H9 (cell line): ENCODE results near the gene KRT6C. TPM values are rescaled to one million over a fixed set of nuclear protein-coding genes. Genes with fewer than 3 reads are reported as not detected.

Experiments
- DNase-seq: peaks from one replicate; pipeline ENCODE4 v3.0.0-alpha.2; 2017
- H2AFZ ChIP-seq: one replicate; pipeline ENCODE4 v1.6.1; 2013; ENCODE audit warnings: mild to moderate bottlenecking, low read length, control low read depth, moderate library complexity
- H2AK5ac ChIP-seq: 2 replicates; pipeline ENCODE4 v1.6.1; 2013; ENCODE audit warnings: low read length, control low read depth, mixed read lengths; ENCODE audit not compliant: insufficient read length
- H2BK120ac ChIP-seq: one replicate; pipeline ENCODE4 v1.6.1; 2013; ENCODE audit warnings: low read depth, mild to moderate bottlenecking, low read length, control low read depth, inconsistent platforms; ENCODE audit not compliant: poor library complexity, severe bottlenecking
- H2BK12ac ChIP-seq: 2 replicates; pipeline ENCODE4 v1.6.1; 2013; ENCODE audit warnings: low read length, control low read depth, mixed read lengths, low read depth; ENCODE audit not compliant: insufficient read length
- H2BK15ac ChIP-seq: 2 replicates; pipeline ENCODE4 v1.6.1; 2013; ENCODE audit warnings: low read depth, low read length, control low read depth
- H2BK20ac ChIP-seq: one replicate; pipeline ENCODE4 v1.6.1; 2013; ENCODE audit warnings: low read depth, mild to moderate bottlenecking, low read length, control low read depth, inconsistent platforms; ENCODE audit not compliant: poor library complexity, severe bottlenecking
- H2BK5ac ChIP-seq: 2 replicates; pipeline ENCODE4 v1.6.1; 2013; ENCODE audit warnings: low read length, control low read depth, mixed read lengths; ENCODE audit not compliant: insufficient read length
- H3K14ac ChIP-seq: 2 replicates; pipeline ENCODE4 v1.6.1; 2013; ENCODE audit warnings: low read length, control low read depth; ENCODE audit not compliant: insufficient read depth
- H3K18ac ChIP-seq: 2 replicates; pipeline ENCODE4 v1.6.1; 2013; ENCODE audit warnings: low read depth, mild to moderate bottlenecking, mixed read lengths, low read length, control low read depth; ENCODE audit not compliant: insufficient read length
- H3K23ac ChIP-seq: 2 replicates; pipeline ENCODE4 v1.6.1; 2013; ENCODE audit warnings: low read length, control low read depth, mixed read lengths, low read depth; ENCODE audit not compliant: insufficient read length
- H3K23me2 ChIP-seq: 2 replicates; pipeline ENCODE4 v1.6.1; 2013; ENCODE audit warnings: low read depth, mild to moderate bottlenecking, mixed read lengths, low read length, control low read depth; ENCODE audit not compliant: insufficient read length, poor library complexity, severe bottlenecking
- H3K27ac ChIP-seq: 2 replicates; pipeline ENCODE4 v1.5.1; 2013; ENCODE audit warnings: low read length, control low read depth, mixed read lengths, low read depth; ENCODE audit not compliant: insufficient read length
- H3K27me3 ChIP-seq: 2 replicates; pipeline ENCODE4 v1.6.1; 2013; ENCODE audit warnings: low read length, control low read depth, inconsistent platforms; ENCODE audit not compliant: insufficient read depth
- H3K4ac ChIP-seq: 2 replicates; pipeline ENCODE4 v1.6.1; 2013; ENCODE audit warnings: low read depth, mild to moderate bottlenecking, control low read depth, inconsistent platforms, low read length, moderate library complexity
- H3K4me1 ChIP-seq: 2 replicates; pipeline ENCODE4 v1.6.1; 2013; ENCODE audit warnings: low read length, control low read depth, inconsistent platforms; ENCODE audit not compliant: insufficient read depth
- H3K4me2 ChIP-seq: 2 replicates; pipeline ENCODE4 v1.6.1; 2013; ENCODE audit warnings: low read length, control low read depth, mixed read lengths; ENCODE audit not compliant: insufficient read length, insufficient read depth
- H3K56ac ChIP-seq: 2 replicates; pipeline ENCODE4 v1.6.1; 2013; ENCODE audit warnings: low read depth, mild to moderate bottlenecking, mixed read lengths, low read length, control low read depth; ENCODE audit not compliant: insufficient read length
- H3K79me1 ChIP-seq: 2 replicates; pipeline ENCODE4 v1.6.1; 2013; ENCODE audit warnings: low read depth, mild to moderate bottlenecking, moderate library complexity, low read length, control low read depth, inconsistent platforms; ENCODE audit not compliant: insufficient read depth, poor library complexity, severe bottlenecking
- H3K79me2 ChIP-seq: 2 replicates; pipeline ENCODE4 v1.6.1; 2013; ENCODE audit warnings: low read length, control low read depth, inconsistent platforms; ENCODE audit not compliant: insufficient read depth
- H3K9ac ChIP-seq: 2 replicates; pipeline ENCODE4 v1.6.1; 2013; ENCODE audit warnings: low read length, control low read depth, mixed read lengths; ENCODE audit not compliant: insufficient read length; ENCODE audit errors: extremely low read depth
- H3K9me3 ChIP-seq: one replicate; pipeline ENCODE4 v1.6.1; 2013; ENCODE audit warnings: low read depth, low read length, inconsistent platforms; ENCODE audit not compliant: control insufficient read depth
- H3T11ph ChIP-seq: one replicate; pipeline ENCODE4 v1.6.1; 2013; ENCODE audit warnings: mild to moderate bottlenecking, low read length, control low read depth, inconsistent platforms
- H4K20me1 ChIP-seq: one replicate; pipeline ENCODE4 v1.6.1; 2013; ENCODE audit not compliant: control insufficient read depth, insufficient read length, insufficient read depth
- H4K5ac ChIP-seq: 2 replicates; pipeline ENCODE4 v1.6.1; 2013; ENCODE audit warnings: low read depth, mild to moderate bottlenecking, mixed read lengths, low read length, control low read depth; ENCODE audit not compliant: insufficient read length
- H4K8ac ChIP-seq: replicated peaks from 2 replicates; pipeline ENCODE4 v1.6.1; 2013; ENCODE audit warnings: low read length, control low read depth, mixed read lengths, low read depth; ENCODE audit not compliant: insufficient read length
- H4K91ac ChIP-seq: 2 replicates; pipeline ENCODE4 v1.6.1; 2013; ENCODE audit warnings: low read depth, mild to moderate bottlenecking, moderate library complexity, mixed read lengths, low read length, control low read depth; ENCODE audit not compliant: insufficient read length
- H3K27ac Mint-ChIP-seq, 3 experiments: 2 replicates in 2 of 3; 3 replicates in 1 of 3; pipeline ENCODE4 v1.8.0; 2020 to 2021; ENCODE audit warnings: mixed read lengths in 3 of 3, mild to moderate bottlenecking in 1 of 3, moderate library complexity in 1 of 3
- H3K27me3 Mint-ChIP-seq: 2 replicates; pipeline ENCODE4 v1.8.0; 2021; ENCODE audit warnings: low read depth, mild to moderate bottlenecking, moderate library complexity, mixed read lengths
- H3K36me3 Mint-ChIP-seq, 3 experiments: 2 replicates in 2 of 3; 3 replicates in 1 of 3; pipeline ENCODE4 v1.8.0; 2020 to 2021; ENCODE audit warnings: low read depth in 3 of 3, mixed read lengths in 3 of 3; ENCODE audit not compliant: insufficient read depth in 1 of 3
- H3K4me1 Mint-ChIP-seq, 2 experiments: 2 replicates each; pipeline ENCODE4 v1.8.0; 2020; ENCODE audit warnings: mixed read lengths in 2 of 2
- H3K4me3 Mint-ChIP-seq, 2 experiments: 2 replicates in 1 of 2; 3 replicates in 1 of 2; pipeline ENCODE4 v1.8.0; 2020 to 2021; ENCODE audit warnings: mild to moderate bottlenecking in 2 of 2, mixed read lengths in 2 of 2, moderate library complexity in 1 of 2
- H3K9me3 Mint-ChIP-seq, 2 experiments: 2 replicates in 1 of 2; 3 replicates in 1 of 2; pipeline ENCODE4 v1.8.0; 2020; ENCODE audit warnings: mild to moderate bottlenecking in 2 of 2, mixed read lengths in 2 of 2, moderate library complexity in 1 of 2
- WGBS: extraction: QIAGEN DNeasy Blood & Tissue Kit; methylation state at CpG from one replicate; pipeline ENCODE4 v1.1.7; 2013; ENCODE audit warnings: missing lambda C conversion rate, low lambda C conversion rate, mixed read lengths; ENCODE audit not compliant: insufficient read length; ENCODE audit errors: extremely low coverage; 5-methylcytosine and 5-hydroxymethylcytosine counted together
- total RNA-seq: library from RNA; stranded (reverse); gene quantifications from 2 replicates; pipeline ENCODE4 v1.2.1, GENCODE V29; 2021
- TF ChIP-seq, protein P1 (sequence below): fragments of 200-600 bp; sonication (generic); conservative IDR thresholded peaks from 3 replicates; pipeline ENCODE4 v1.8.0; 2021; ENCODE audit warnings: antibody characterized with exemption, mild to moderate bottlenecking

Gene KRT6C
- total RNA-seq, 1 experiment from 2014 or later = not detected

- Histone ChIP-seq H2BK5ac (no peak overlapping the region), H3K79me1 (no peaks in the 10 kb centered on the region), H3K27me3 (no peaks in the 10 kb centered on the region), H2AFZ (no peak overlapping the region), H4K20me1 (no peaks in the 10 kb centered on the region), H2AK5ac (no peak overlapping the region), H3K14ac (no peak overlapping the region), H4K5ac (no peak overlapping the region), H3T11ph (no peak overlapping the region), H3K56ac (no peak overlapping the region), H3K18ac (no peak overlapping the region), H3K9me3 (no peaks in the 10 kb centered on the region), H3K79me2 (no peaks in the 10 kb centered on the region), H3K23ac (no peak overlapping the region), H2BK12ac (no peak overlapping the region), H4K8ac (no peak overlapping the region), H3K4me2 (no peak overlapping the region), H3K4me1 (peaks cover 6% of the 10 kb centered on the region; the same call in 1 of the 2 replicates), H2BK15ac (no peak overlapping the region), H3K4ac (no peak overlapping the region), H3K27ac (no peak overlapping the region), H4K91ac (no peak overlapping the region), H3K23me2 (no peaks in the 10 kb centered on the region), H2BK20ac (no peak overlapping the region), H2BK120ac (no peak overlapping the region), H3K9ac (no peak overlapping the region)
- H3K4me3 Mint-ChIP-seq = no peak overlapping the region
- peaks cover 3 to 5% of the 10 kb centered on the region in 2 experiments; a peak in 3 of 5 replicates for H3K9me3 Mint-ChIP-seq
- DNase-seq = no peak
- peaks cover 19% of the 10 kb centered on the region for H3K27me3 Mint-ChIP-seq
- H3K36me3 Mint-ChIP-seq = no peaks in the 10 kb centered on the region; a peak in 2 of 7 replicates
- peaks cover 28 to 37% of the 10 kb centered on the region in 2 experiments for H3K4me1 Mint-ChIP-seq
- TF ChIP-seq, protein P1, sequence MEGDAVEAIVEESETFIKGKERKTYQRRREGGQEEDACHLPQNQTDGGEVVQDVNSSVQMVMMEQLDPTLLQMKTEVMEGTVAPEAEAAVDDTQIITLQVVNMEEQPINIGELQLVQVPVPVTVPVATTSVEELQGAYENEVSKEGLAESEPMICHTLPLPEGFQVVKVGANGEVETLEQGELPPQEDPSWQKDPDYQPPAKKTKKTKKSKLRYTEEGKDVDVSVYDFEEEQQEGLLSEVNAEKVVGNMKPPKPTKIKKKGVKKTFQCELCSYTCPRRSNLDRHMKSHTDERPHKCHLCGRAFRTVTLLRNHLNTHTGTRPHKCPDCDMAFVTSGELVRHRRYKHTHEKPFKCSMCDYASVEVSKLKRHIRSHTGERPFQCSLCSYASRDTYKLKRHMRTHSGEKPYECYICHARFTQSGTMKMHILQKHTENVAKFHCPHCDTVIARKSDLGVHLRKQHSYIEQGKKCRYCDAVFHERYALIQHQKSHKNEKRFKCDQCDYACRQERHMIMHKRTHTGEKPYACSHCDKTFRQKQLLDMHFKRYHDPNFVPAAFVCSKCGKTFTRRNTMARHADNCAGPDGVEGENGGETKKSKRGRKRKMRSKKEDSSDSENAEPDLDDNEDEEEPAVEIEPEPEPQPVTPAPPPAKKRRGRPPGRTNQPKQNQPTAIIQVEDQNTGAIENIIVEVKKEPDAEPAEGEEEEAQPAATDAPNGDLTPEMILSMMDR = no peak
- peak overlapping the region; percentile 68 to 94 (median 78); a peak in 5 of 7 replicates for H3K27ac Mint-ChIP-seq
- no CpG with 5 or more reads among the region's 2 CpGs for WGBS
Measured at GRCh38 chr12:52496054-52496453, 22.4 kb upstream of the KRT6C start.
